ENCODE results near the gene ECPAS.

- TF ChIP-seq CTCF (conservative IDR thresholded peaks at IDR 0.05; ENCODE audit: low read length), result no peak
- no peak for TF ChIP-seq EZH2phosphoT487 (IDR thresholded peaks at IDR 0.05; ENCODE audit: borderline replicate concordance, low read depth, low read length)
These were observed 17.5 kb upstream of the ECPAS start for GRCh38 chr9:111501648-111502047.

Measured in OCI-LY7 (cell line).